GM12801 (cell line): ENCODE measurements around the gene RANGRF.

Experiments
- TF ChIP-seq, protein P1 (sequence below): IDR thresholded peaks from one replicate; pipeline ENCODE4 v1.5.1; 2011; ENCODE audit warnings: control low read depth; ENCODE audit not compliant: insufficient read length; ENCODE audit errors: extremely low read depth

Gene RANGRF

DNA sequence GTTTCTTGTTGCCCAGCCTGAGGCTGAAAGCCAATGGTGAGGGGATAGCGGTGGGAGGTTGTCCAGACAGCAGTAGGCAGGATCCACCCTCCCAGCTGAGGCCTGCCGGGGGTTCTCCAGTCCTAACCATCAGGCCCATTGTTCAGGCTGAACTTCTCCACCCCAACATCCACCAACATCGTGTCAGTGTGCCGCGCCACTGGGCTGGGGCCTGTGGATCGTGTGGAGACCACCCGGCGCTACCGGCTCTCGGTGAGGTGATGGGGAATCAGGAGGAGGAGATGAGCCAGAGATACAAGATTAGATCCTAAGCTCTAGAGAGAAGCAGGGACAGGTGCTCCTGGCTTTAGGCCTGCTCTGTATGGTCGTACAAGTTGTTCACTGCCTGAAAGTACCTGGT is 33.6 kb upstream of the RANGRF start:
- TF ChIP-seq, protein P1, sequence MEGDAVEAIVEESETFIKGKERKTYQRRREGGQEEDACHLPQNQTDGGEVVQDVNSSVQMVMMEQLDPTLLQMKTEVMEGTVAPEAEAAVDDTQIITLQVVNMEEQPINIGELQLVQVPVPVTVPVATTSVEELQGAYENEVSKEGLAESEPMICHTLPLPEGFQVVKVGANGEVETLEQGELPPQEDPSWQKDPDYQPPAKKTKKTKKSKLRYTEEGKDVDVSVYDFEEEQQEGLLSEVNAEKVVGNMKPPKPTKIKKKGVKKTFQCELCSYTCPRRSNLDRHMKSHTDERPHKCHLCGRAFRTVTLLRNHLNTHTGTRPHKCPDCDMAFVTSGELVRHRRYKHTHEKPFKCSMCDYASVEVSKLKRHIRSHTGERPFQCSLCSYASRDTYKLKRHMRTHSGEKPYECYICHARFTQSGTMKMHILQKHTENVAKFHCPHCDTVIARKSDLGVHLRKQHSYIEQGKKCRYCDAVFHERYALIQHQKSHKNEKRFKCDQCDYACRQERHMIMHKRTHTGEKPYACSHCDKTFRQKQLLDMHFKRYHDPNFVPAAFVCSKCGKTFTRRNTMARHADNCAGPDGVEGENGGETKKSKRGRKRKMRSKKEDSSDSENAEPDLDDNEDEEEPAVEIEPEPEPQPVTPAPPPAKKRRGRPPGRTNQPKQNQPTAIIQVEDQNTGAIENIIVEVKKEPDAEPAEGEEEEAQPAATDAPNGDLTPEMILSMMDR: no peak

DNA sequence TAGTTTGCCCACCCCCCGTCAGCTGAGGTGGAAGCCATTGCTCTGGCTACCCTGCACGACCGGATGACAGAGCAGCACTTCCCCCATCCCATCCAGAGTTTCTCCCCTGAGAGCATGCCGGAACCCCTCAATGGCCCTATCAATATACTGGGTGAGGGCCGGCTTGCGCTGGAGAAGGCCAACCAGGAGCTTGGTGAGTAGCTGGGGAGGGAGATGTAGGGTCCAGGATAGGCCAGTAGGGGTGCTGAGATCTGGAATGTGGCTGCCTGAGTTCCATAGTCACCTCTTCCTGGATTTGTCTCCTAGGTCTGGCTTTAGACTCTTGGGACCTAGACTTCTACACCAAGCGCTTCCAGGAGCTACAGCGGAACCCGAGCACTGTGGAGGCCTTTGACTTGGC is 33.0 kb upstream of the RANGRF start:
- TF ChIP-seq, protein P1: no peak

DNA sequence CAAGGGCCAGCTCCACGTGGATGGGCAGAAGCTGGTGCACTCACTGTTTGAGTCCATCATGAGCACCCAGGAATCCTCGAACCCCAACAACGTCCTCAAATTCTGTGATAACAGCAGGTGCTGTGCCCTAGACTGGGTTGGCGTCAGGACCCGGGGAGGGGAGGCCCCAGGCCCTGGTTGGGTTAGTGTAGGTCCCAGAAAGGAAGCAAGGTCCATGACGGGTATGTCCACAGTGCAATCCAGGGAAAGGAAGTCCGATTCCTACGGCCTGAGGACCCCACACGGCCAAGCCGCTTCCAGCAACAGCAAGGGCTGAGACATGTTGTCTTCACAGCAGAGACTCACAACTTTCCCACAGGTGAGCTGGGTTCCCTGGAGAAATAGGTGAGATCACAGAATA is 32.2 kb upstream of the RANGRF start:
- TF ChIP-seq, protein P1: no peak

DNA sequence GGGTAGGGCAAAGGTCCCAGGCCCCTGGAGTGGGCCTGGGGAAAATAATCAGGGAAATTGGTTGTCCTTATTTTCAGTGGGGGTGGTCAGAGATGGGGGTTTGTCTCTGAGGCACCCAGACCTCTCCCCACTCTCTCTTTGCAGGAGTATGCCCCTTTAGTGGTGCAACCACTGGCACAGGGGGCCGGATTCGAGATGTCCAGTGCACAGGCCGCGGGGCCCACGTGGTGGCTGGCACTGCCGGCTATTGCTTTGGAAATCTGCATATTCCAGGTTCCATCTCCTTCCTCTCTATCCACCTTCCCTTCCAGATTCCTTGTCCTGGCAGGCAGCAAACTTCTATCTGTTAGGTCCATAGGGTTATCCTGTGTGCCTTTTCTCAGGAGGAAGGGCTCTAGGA is 31.8 kb upstream of the RANGRF start:
- TF ChIP-seq, protein P1: no peak

DNA sequence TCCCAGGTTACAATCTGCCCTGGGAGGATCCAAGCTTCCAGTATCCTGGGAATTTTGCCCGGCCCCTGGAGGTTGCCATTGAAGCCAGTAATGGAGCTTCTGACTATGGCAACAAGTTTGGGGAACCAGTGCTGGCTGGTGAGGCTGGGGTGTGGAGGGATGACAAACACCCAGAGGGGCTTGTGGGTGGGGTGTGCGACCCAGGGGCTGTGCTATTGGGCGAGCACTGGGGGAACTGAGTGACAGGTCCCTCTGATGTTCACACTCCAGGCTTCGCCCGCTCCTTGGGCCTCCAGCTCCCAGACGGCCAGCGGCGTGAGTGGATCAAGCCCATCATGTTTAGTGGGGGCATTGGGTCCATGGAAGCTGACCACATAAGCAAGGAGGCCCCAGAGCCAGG is 30.7 kb upstream of the RANGRF start:
- TF ChIP-seq, protein P1: no peak

DNA sequence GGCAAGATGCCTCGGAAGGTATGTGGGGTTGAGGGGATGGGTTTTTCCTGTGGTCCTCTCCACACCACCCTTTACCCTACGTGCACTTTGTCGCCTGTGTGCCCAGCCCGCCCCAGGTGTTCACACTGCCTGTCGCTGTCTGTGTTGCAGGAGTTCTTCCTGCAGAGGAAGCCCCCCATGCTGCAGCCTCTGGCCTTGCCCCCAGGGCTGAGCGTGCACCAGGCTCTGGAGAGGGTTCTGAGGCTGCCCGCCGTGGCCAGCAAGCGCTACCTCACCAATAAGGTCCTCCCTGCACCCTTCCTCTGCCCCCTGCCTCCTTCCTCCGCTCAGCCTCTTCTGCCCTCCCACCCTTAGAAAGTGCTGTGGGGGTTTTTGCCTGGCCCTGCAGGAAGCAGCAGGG is 24.1 kb upstream of the RANGRF start:
- TF ChIP-seq, protein P1: no peak

DNA sequence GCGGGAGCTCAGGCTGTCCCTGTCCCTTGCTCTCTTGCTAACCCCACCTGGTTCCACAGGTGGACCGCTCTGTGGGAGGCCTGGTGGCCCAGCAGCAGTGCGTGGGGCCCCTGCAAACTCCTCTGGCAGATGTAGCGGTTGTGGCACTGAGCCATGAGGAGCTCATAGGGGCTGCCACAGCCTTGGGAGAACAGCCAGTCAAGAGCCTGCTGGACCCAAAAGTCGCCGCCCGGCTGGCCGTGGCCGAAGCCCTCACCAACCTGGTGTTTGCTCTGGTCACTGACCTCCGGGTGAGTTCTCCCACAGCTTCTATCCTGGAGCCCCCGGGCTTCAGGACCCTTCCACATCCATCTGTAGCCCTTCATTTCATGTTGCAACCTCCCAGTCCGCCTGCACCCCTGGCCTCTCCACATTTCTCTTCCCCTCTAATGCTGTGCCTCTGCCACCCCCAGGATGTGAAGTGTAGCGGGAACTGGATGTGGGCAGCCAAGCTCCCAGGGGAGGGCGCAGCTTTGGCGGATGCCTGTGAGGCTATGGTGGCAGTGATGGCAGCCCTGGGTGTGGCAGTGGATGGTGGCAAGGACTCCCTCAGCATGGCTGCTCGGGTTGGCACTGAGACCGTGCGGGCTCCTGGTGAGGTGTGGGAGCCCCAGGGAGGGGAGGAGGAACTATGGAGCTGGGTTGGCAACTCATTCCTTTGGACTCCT is 23.5 kb upstream of the RANGRF start:
- TF ChIP-seq, protein P1: no peak
